ENCODE results near the gene ZNF212. TPM values are rescaled to one million over a fixed set of nuclear protein-coding genes. Genes with fewer than 3 reads are reported as not detected.
A peak's percentile ranks its signal among the peaks of the same experiment; 100 is the strongest.

ZNF212 gene
- total RNA-seq, 4 donors from 2014 or later = 19.8 to 24.9 (median 23.2) TPM

- H3K4me1 ChIP-seq = peaks cover 0 to 13% (median 8%) of the 10 kb centered on the region in 4 donors
- DNase-seq = peak in 2 of 3 donors; percentile 22 to 60
- no peaks in the 10 kb centered on the region for H3K27me3 ChIP-seq
- TF ChIP-seq, protein P1, sequence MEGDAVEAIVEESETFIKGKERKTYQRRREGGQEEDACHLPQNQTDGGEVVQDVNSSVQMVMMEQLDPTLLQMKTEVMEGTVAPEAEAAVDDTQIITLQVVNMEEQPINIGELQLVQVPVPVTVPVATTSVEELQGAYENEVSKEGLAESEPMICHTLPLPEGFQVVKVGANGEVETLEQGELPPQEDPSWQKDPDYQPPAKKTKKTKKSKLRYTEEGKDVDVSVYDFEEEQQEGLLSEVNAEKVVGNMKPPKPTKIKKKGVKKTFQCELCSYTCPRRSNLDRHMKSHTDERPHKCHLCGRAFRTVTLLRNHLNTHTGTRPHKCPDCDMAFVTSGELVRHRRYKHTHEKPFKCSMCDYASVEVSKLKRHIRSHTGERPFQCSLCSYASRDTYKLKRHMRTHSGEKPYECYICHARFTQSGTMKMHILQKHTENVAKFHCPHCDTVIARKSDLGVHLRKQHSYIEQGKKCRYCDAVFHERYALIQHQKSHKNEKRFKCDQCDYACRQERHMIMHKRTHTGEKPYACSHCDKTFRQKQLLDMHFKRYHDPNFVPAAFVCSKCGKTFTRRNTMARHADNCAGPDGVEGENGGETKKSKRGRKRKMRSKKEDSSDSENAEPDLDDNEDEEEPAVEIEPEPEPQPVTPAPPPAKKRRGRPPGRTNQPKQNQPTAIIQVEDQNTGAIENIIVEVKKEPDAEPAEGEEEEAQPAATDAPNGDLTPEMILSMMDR (IDR thresholded peaks at IDR 0.05) = no peak
- no peak for TF ChIP-seq POLR2A (IDR thresholded peaks at IDR 0.05)
- H3K27ac ChIP-seq = peak overlapping the region in 3 of 4 donors; percentile 8 to 72 (median 41)
- peaks cover 0 to 16% (median 0%) of the 10 kb centered on the region in 3 donors for H3K36me3 ChIP-seq
- H3K4me3 ChIP-seq = peak overlapping the region; percentile 44 to 82 (median 68)
- H3K9me3 ChIP-seq = no peaks in the 10 kb centered on the region
These were observed 46.2 kb downstream of the ZNF212 start for GRCh38 chr7:149285603-149286002.

DNA sequence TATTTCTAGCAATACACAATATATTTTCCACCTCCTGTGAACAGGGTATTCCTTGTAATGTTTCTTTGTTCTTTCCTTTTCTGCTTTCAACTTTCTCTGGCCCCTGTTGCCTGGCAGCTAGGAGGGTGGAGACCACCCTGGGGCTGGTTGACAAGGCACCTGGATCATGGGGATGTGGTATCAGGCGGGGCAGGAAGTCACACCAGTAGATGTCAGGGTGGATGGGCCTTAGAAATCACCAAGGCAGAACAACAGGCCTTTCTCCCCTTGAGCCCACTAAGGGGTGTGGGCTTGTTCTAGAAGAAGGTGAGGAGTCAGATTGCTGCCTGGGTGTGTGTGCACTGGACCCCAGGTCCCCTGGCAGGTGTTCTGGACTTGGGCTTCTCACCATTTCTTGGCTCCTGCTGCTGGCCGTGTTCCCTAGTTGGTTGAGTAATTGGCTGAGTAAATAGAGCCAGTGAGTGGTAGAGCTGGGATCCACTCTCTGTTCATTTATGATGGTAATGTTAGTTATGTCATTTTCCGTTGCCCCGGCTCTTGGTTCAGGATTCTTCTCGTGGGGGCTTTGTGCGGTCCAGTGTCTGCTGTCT lies 47.5 kb downstream of the ZNF212 start:
- Histone ChIP-seq H3K9me3 (no peaks in the 10 kb centered on the region), H3K27me3 (no peaks in the 10 kb centered on the region), H3K4me1 (peaks cover 0 to 13% (median 8%) of the 10 kb centered on the region in 4 donors), H3K27ac (no peak overlapping the region), H3K36me3 (peaks cover 0 to 10% (median 0%) of the 10 kb centered on the region in 3 donors), H3K4me3 (no peak overlapping the region)
- TF ChIP-seq, protein P1 (IDR thresholded peaks at IDR 0.05) = no peak
- no peak for TF ChIP-seq POLR2A (IDR thresholded peaks at IDR 0.05)
- peak in 1 of 3 donors; percentile 27 for DNase-seq

DNA sequence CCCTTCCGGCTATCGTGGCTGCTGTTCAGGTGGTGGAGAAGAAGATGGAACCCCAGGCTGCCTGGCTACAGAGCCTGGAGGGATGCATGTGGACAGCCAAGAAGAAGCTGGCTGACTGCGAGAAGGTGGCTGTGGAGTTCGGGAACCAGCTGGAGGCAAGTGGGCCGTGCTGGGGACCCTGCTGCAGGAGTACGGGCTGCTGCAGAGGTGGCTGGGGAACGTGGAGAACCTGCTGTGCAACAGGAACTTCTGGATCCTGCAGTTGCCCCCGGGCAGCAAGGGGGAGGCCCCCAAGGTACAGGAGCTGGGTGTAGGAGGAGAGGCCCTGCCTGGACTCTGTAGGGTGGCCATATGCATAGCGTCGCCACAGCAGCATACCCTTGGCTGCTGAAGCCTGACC lies 48.2 kb downstream of the ZNF212 start:
- Histone ChIP-seq H3K9me3 (no peaks in the 10 kb centered on the region), H3K27me3 (no peaks in the 10 kb centered on the region), H3K4me1 (peaks cover 0 to 13% (median 8%) of the 10 kb centered on the region in 4 donors), H3K4me3 (no peak overlapping the region), H3K36me3 (peaks cover 0 to 6% (median 0%) of the 10 kb centered on the region in 3 donors), H3K27ac (no peak overlapping the region)
- no peak for TF ChIP-seq POLR2A (IDR thresholded peaks at IDR 0.05)
- TF ChIP-seq, protein P1 (IDR thresholded peaks at IDR 0.05) = no peak
- no peak for DNase-seq

DNA sequence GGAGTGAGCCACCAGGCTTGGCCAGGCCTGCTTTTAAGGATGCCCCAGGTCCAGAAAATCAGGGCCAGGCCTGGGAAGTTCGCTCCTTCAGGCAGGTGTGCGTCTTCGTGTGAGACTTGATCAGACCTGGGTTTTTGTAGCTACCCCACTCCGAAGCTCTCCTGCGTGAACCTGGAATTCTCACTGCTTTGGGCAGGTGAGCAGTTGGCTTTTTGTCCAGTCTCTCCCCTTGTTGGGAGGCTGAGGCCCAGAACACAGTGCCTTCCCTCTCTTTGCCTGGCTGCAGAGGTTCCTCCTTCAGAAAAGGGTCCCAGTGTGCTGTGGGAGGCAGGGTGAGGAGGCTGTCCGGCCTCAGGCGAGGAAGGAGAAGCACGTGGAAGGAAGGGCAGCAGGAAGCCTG lies 49.8 kb downstream of the ZNF212 start:
- H3K4me1 ChIP-seq = peaks cover 0 to 12% (median 8%) of the 10 kb centered on the region in 4 donors
- peaks cover 0 to 14% (median 0%) of the 10 kb centered on the region in 3 donors for H3K36me3 ChIP-seq
- TF ChIP-seq, protein P1 (IDR thresholded peaks at IDR 0.05) = no peak
- TF ChIP-seq POLR2A (IDR thresholded peaks at IDR 0.05) = no peak
- H3K27me3 ChIP-seq = no peaks in the 10 kb centered on the region
- H3K4me3 ChIP-seq = no peak overlapping the region
- peak in 1 of 3 donors; percentile 24 for DNase-seq
- H3K9me3 ChIP-seq = no peaks in the 10 kb centered on the region
- H3K27ac ChIP-seq = no peak overlapping the region

DNA sequence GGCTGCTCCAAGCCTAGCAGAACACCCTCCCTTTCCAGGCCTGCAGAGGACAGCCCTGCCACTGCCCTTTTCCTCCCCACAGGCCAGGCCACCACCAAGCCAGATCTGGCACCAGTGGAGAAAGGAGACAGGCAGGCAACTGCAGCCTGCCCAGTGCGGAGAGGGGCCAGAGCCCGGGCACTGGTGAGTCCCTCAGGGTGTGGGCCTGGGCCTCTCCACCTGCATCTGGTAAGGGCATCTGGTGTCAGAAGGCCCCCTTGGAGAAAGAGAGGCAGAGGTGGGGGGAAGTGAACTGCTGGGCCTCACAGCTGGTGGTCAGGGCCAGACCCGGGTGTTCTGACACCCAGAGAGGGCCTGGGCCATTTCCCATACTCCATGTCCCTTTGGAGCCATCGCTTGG lies 50.4 kb downstream of the ZNF212 start:
- H3K27me3 ChIP-seq = no peaks in the 10 kb centered on the region
- peaks cover 0 to 9% (median 6%) of the 10 kb centered on the region in 4 donors for H3K4me1 ChIP-seq
- no peaks in the 10 kb centered on the region for H3K9me3 ChIP-seq
- peaks cover 0 to 18% (median 0%) of the 10 kb centered on the region in 3 donors for H3K36me3 ChIP-seq
- H3K27ac ChIP-seq = no peak overlapping the region
- peak in 1 of 3 donors; percentile 27 for DNase-seq
- H3K4me3 ChIP-seq = no peak overlapping the region
- TF ChIP-seq, protein P1 (IDR thresholded peaks at IDR 0.05) = no peak
- no peak for TF ChIP-seq POLR2A (IDR thresholded peaks at IDR 0.05)
